Measurements from ENCODE around the gene MYBPC1.
"Not testable (repeated sequence)": the region's sequence is repeated elsewhere in the genome, so short reads cannot be mapped to it uniquely, and the experiment has no call there.

MYBPC1 gene

DNA sequence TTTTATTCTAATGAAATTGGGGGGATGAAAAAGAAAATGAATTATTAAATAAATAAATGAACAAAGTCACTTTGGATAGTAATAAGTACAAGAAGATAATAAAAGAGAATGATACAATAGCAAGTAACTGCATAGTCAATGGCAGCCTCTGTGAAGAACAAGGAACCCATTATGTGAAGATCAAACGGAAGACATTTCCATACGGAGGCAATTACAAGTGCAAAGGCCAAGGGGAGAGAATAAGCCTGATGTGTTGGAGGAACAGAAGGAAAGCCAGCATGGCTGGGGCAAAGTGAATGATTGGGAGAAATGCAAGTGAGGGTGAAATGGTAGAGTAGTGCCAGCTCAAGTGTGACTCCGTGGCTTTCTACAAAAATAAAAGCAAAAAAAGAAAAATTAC lies 58.7 kb downstream of the MYBPC1 start:
- no peak for DNase-seq (ENCODE audit: low read depth in 3 of 3)

DNA sequence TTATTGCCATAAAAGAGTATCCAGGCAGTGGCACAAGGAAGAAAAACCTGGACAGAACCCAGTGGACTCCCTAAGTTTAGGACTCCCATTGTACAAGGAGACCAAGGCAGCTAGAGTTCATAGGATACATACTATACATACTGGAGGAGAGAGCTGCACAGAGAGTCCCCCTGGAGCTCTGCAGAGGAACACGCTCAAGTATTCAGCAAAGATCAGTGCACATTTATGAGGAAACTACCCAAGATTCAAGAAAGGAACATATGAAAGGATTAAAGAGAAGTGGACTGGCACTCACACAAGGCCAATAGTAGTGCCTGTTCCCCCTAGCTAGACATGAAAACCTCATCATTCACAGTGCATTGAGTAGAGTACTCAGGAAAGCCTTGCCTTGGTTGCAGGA lies 59.7 kb downstream of the MYBPC1 start:
- no peak for DNase-seq (ENCODE audit: low read depth in 3 of 3)

DNA sequence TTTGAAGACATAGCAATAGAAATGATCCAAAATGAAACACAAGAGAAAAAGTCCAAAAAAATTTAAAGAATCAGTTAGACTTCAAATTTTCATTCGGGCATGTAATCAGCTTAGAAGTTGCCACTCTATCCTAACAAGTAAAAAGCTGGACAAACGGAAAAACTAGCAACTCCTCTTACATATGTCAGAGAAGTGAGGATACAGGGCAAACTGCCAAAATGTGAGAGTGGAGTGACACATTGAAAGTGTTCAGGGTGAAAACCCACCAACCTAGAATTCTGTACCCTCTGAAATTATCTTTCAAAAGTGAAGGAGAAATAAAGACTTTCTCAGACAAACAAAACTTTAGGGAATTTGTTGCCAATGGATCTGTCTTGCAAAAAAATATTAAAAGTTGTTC lies 60.6 kb downstream of the MYBPC1 start:
- DNase-seq (ENCODE audit: low read depth in 3 of 3) = no peak

DNA sequence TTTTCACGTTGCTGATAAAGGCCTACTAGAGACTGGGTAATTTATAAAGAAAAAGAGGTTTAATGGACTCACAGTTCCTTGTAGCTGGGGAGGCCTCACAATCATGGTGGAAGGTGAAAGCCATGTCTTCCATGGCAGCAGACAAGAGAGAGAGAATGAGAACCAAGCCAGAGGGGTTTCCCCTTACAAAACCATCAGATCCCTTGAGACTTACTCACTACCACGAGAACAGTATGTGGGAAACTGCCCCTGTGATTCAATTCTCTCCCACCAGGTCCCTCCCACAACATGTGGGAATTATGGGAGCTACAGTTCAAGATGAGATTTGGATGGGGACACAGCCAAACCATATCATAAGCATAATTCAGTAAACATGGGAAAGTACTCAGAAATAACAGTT lies 65.9 kb downstream of the MYBPC1 start:
- not testable (repeated sequence) for DNase-seq (ENCODE audit: low read depth in 3 of 3)

DNA sequence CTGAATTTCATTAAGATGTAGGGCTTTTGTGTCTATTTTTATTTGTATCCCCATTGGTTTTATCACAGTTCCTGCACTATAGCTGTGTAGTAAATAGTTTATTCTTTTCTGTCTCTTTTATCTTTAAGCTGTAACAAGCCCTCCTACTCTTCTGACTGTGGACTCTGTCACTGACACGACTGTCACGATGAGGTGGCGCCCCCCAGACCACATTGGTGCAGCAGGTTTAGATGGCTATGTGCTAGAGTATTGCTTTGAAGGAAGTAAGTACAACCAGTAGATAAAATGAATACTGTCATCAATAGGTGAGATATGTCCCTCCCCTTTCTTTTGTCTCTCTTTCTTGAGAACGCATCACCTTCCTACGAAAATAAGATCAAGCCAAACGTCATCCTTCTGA lies 68.5 kb downstream of the MYBPC1 start:
- no peak for DNase-seq (ENCODE audit: low read depth in 3 of 3)

DNA sequence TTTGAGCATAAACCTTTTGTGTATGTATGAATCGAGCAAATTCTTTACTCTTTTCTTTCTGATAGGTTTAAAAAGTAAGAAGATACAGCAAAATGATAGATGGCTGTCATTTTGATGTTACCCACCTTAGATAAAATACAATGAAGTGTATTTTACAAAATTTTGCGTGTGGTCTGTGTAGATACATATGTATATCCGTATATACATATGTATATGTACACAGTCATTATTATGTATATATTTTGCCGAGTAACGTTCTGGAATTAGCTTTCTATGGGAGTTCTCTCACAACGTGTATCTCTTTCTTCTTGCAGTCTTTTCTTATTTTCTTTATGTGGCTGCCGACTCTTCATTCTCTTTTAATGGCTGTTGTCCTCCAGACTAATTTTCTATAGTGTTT lies 70.2 kb downstream of the MYBPC1 start:
- DNase-seq (ENCODE audit: low read depth in 3 of 3) = no peak

DNA sequence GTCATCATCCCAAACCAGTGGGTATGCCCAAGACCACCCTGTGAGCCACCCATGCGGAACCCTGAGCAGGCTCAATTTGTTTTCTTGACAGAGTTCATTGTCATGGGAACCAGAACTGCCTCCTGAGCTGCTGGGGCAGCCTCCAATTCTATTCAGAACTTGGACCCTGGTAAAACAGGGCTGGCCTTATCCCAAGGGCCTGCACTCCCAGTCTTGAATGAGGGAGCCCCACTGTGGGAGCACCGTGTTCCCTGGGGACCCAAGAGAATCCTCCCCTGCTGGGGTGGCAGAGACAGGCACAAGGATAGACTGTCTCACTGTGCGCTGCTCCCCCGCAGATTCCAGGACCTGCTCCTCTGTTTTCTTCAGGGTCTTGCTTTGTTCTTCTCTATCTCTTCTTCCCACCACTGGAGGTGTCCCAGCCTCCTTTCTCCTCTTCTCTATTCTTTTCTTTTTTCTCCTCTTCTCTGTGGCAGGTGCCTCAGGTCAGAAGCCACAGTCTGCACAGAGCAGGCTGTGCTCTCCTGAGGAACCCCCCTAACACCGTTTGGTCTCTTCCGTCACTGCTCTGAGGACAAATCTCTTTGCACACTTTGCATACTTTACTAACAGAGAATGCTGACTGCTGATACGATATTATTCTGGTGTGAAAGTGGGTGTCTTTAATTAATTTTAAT lies 71.4 kb downstream of the MYBPC1 start:
- no peak for DNase-seq (ENCODE audit: low read depth in 3 of 3)

DNA sequence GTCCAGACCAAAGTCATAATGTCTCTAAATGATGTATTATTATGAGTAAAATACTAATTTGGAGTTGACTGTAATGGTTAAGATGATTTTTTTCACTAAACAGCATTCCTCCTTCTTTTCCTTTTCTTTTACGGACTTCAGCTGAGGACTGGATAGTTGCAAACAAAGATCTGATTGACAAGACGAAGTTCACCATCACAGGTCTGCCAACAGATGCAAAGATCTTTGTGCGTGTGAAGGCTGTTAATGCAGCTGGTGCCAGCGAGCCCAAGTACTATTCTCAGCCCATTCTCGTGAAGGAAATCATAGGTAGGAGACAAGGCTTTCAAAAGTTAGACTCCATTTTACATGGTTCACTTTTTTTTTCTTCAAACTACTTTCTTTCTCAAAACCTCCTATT lies 72.8 kb downstream of the MYBPC1 start:
- no peak for DNase-seq (ENCODE audit: low read depth in 3 of 3)

DNA sequence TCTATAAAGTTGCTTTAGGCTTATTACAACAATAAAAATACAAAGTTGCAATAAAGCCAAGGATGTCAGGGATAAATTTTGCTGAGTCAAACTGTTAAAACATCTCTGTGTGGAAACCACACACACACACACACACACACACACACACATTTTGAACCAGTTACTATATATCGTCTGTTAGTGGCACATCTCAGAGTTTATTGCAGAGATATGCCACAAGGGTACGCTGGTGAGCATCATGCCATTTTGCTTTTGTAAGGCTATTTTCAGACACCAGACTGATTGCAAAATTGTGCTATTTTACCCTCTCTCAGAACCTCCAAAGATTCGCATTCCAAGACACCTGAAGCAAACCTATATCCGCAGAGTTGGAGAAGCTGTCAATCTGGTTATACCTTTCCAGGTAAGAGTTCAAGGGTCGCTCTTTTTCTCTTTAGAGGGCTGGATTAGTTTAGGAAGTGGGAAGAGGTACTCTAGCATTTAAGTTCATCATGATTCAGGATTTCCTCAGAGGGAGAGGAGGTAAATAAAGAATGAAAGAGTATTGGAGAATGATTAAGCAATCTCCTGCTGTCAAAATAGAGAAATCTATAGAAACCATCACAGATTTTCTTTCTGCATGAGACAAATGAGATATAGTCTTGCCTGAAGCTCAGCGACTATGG lies 75.4 kb downstream of the MYBPC1 start:
- no peak for DNase-seq (ENCODE audit: low read depth in 3 of 3)

DNA sequence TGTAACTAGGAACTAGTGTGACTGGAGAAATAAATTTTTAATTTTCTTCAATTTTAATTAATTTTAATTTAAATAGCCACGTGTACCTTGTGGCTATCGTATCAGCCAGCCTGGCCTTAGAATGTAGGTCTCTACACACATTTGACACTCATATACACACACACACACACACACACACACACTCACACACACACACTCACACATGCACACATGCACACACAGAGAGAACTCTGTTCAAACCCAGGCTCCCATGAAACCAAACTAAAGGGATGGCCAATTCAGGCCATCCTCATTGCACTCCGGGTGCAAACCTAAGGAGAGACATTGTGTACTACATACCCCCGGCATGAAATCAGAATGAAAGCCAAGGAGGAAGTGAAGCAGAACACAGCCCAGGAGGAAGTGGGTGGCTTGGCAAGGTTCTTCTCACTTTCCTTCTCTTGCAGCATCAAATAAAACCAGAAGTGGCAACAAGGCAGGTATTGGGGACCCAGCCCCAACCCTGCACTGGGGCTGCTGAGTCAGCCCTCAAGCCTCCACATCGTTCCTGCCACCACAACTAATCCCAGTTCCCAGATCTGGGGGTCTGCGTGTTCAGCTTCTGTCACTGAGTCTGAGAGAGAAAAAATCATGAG lies 76.5 kb downstream of the MYBPC1 start:
- DNase-seq (ENCODE audit: low read depth in 3 of 3) = no peak

DNA sequence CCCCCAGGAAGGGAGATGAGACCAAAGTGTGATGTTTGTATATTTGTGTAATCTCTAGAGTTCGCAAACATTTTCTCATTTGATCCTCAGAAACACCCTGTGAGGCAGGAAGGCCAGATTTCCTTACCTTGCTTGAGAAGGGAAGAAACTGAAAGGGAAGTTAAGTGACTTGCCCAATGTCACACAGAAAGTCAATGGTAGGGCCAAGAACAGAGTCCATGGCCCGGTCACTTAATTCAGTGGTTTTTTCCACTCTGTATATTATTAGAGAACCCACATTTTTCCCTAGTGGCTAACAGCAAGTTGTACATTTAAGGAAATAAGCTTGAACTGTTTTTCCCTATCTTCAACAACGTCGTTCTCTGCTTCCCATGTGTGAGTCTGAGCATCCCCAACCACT lies 77.1 kb downstream of the MYBPC1 start:
- DNase-seq (ENCODE audit: low read depth in 3 of 3) = no peak

DNA sequence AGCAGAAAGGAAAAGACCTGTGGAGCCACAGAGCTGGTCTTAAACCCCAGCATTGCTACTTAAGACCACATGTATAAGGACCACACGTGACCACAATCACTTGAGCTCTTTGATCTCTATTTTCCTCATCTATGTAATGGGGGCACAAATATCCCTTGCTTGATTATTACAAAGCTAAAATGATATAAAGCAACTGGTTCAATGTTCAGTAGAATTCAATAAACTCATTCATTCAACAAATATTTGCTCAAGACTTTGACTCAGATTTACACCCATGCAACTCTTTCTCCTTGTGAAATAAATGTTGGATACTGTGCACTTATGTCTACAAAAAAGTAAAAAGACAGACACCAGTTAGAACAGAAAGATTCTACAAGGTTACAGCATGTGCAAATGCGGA lies 80.8 kb downstream of the MYBPC1 start:
- no peak for DNase-seq (ENCODE audit: low read depth in 3 of 3)

DNA sequence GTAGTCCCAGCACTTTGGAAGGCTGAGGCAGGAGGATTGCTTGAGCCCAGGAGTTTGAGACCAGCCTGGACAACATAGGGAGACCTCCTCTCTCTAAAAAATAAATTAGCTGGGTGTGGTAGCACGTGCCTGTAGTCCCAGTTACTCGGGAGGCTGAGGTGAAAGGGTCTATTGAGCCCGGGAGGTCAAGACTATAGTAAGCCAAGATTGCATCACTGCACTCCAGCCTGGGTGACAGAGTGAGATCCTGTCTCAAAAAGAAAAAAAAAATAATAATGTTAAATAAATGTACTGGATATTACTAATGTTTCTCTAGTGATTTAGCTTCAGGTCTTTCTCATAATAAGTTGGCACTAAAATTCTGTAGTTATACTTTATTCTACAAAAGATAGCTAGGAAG lies 81.7 kb downstream of the MYBPC1 start:
- not testable (repeated sequence) for DNase-seq (ENCODE audit: low read depth in 3 of 3)

DNA sequence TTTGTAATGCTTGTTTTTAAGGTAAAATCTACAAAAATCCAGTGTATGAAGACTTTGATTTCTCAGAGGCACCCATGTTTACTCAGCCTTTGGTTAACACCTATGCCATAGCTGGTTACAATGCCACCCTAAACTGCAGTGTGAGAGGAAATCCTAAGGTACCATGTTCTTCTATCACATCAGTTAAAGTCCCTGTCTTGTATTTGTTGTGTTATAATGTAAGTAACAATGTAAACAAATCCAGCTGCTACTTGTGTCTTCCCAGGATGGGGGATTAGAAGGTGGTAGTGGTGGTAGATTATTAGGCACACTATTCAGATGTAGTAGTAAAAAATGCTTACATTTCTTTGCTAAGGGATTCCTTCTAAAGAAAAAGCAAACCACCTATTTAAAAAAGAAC lies 83.3 kb downstream of the MYBPC1 start:
- no peak for DNase-seq (ENCODE audit: low read depth in 3 of 3)

DNA sequence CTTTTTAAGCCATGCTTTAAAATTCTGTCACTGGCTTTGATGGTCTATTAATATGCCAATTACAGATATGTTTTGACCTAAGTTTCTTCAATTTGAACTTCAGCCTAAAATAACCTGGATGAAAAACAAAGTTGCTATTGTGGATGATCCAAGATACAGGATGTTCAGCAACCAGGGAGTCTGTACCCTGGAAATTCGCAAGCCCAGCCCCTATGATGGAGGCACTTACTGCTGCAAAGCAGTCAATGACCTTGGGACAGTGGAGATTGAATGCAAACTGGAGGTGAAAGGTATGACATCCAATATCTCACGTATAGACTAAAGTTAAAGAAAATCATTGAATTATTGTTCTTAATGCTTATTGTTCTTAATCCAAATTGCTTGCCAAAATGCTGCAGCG lies 85.5 kb downstream of the MYBPC1 start:
- DNase-seq (ENCODE audit: low read depth in 3 of 3) = no peak

DNA sequence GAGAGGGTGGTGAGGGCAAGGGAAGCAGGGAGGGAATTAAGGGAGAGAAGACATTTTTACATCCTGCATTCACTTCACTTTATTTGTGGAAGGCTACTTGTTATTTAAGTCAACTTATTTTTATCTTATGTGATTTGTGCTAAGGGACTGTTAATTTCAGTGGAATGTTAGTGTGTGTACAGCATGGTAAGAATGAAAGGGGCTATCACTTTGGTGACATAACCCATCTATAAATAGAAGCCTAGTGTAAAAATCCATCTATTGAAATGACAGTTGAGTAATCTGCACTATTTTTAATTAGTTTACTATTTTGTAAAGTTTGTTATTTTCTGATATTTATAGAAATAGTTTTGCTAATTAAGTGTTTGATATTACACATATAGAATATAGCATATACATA lies 85.9 kb downstream of the MYBPC1 start:
- DNase-seq (ENCODE audit: low read depth in 3 of 3) = no peak

DNA sequence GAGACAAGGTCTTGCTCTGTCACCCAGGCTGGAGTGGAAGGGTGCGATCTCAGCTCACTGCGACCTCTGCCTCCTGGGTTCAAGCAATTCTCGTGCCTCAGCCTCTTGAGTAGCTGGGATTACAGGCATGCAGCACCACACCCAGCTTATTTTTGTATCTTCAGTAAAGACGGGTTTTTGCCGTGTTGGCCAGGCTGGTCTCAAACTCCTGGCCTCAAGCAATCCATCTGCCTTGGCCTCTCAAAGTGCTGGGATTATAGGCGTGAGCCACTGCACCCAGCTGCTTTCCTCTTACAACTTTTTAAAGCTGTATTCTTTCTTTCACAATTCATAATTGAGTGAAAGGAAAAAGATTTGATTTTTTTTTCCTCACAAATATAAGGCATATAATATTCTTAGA lies 86.9 kb downstream of the MYBPC1 start:
- DNase-seq (ENCODE audit: low read depth in 3 of 3) = not testable (repeated sequence)

DNA sequence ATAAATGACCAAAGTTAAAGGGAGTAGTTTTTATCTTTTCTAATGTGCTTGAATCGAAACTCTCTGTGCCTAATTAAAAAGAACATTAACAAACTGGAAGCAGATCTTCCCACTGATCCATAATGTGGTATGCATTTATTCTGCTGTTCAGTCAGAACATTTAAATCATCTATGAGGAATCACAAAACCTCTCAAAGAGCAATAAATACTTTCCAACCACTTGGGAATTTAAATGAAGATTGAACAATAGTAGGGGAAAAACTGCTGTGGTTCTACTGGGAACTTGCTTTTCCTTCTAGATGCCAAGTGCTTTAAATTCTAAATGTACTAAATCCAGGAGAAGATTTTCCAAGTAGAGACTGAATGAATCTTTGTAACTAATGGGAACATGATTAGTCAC lies 90.3 kb downstream of the MYBPC1 start:
- DNase-seq (ENCODE audit: low read depth in 3 of 3) = no peak

DNA sequence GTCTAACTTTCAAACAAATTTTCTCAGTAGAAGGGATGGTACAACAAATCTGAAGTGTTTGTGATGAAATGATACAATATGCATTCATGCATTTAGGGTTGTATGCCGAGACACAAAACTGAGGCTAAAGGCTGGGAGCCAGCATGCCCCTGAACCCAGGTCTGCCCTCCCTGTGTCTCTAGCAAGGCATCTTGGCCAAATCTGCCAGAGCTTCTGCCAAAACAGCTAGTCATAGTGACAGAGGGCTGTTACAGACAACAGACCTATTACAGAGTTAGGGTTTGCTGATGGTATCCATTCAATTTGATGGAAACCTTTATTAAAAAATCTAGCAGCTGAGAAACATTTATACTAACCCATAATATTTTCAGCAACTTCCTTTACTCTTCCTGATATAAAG lies 91.4 kb downstream of the MYBPC1 start:
- no peak for DNase-seq (ENCODE audit: low read depth in 3 of 3)

DNA sequence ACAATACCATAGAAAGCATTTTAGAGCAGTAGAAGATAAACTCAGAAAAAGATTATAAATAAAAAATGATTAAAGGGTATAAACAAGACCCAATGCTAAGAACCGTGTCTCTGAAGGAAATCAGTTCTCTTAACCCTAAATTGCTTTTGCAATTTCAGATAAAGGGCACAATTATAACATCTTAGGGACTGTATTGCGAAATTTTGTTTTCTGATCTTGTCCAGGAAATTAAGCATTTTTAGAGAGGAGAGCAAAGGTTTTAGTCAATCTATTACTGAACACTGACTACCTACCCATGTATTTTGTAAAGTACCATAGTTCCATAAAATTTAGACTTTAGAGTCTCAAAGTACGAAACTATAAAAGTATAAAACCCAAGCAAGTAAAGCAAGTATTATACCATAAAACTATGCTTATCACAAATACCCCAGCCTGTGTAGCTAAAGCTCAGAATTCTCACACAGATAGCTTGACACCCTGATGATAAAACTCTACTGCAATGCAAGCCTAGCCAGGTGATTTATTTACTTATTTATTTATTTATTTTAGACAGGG lies 95.8 kb downstream of the MYBPC1 start:
- no peak for DNase-seq (ENCODE audit: low read depth in 3 of 3)

DNA sequence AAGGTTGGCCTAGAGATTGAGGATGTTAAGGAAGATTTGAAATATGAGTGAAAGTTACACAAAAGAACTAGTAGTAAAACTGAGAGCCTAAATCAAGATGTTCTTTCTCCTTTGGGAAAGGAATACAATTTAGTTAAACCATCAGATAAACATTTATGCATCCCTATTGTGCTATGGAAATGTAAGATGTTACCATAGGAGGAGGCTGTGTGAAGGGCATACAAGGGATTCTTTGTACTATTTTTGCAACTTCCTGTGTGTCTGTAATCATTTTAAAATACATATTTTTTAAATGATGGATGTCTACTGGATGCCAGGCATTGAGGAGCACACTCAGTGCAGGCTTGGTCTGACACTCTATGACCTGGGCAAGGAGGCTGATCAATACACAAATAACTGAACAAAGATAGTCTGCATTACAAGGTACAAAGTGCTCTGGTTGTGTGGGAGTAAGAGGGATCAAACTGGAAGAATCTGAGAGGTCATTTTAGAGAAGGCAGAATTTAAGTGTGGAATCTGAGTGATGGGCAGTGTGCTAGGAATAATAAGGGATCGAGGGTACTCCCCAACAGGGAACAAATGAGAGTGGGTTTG lies 96.8 kb downstream of the MYBPC1 start:
- no peak for DNase-seq (ENCODE audit: low read depth in 3 of 3)

DNA sequence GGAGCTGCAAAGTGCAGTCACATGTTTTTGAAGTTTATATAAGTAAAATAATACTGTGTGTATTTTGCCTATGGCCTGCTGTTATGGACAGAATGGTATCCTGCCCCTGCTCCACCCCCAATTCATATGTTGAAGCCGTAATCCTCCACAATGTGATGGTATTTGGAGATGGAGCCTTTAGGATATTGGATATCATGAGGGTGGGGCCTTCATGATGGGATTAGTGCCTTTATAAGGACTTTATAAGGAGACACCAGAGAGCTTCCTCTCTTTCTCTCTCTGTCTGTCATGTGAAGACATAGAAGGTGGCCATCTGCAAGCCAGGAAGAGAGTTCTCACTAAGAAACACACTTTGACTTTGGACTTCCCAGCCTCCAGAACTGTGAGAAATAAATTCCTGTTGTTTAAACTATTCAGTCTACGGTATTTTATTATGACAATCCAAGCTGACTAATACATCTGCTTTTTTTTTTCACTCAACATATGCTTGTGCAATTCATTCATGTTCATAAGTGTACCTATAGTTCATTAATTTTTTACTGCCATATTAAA lies 99.6 kb downstream of the MYBPC1 start:
- DNase-seq (ENCODE audit: low read depth in 3 of 3) = no peak
